NCI-H748 (cell line): Measurements from ENCODE around the gene ARID5A.
"Not testable (repeated sequence)": the region's sequence is repeated elsewhere in the genome, so short reads cannot be mapped to it uniquely, and the experiment has no call there.

Experiments
- DNase-seq: peaks from one replicate; lab custom pipeline; 2025; ENCODE audit not compliant: unreplicated experiment; lab: John Stamatoyannopoulos, UW

Gene ARID5A

GRCh38 chr2:96554293-96555145 is 18.0 kb downstream of the ARID5A start:
- peak; percentile 43 for DNase-seq

GRCh38 chr2:96555146-96555610 is 18.6 kb downstream of the ARID5A start:
- no peak for DNase-seq

- DNase-seq, result no peak
Measured at GRCh38 chr2:96556441-96557330, 20.1 kb downstream of the ARID5A start.

- not testable (repeated sequence) for DNase-seq
Measured at GRCh38 chr2:96557421-96557820, 20.9 kb downstream of the ARID5A start.

- DNase-seq, result no peak
Measured at GRCh38 chr2:96558061-96558460, 21.5 kb downstream of the ARID5A start.

- DNase-seq, result no peak
Measured at GRCh38 chr2:96558485-96558884, 21.9 kb downstream of the ARID5A start.

GRCh38 chr2:96564026-96564425 is 27.5 kb downstream of the ARID5A start:
- DNase-seq, result no peak

- no peak for DNase-seq
Measured at GRCh38 chr2:96564563-96564962, 28.0 kb downstream of the ARID5A start.

- no peak for DNase-seq
Measured at GRCh38 chr2:96565111-96565510, 28.6 kb downstream of the ARID5A start.

GRCh38 chr2:96568094-96568493 is 31.5 kb downstream of the ARID5A start:
- DNase-seq, result no peak

- no peak for DNase-seq
Measured at GRCh38 chr2:96574364-96574763, 37.8 kb downstream of the ARID5A start.

GRCh38 chr2:96575785-96576456 is 39.4 kb downstream of the ARID5A start:
- no peak for DNase-seq

- no peak for DNase-seq
Measured at GRCh38 chr2:96577501-96577900, 40.9 kb downstream of the ARID5A start.

GRCh38 chr2:96578731-96579130 is 42.2 kb downstream of the ARID5A start:
- no peak for DNase-seq

- no peak for DNase-seq
Measured at GRCh38 chr2:96579422-96579821, 42.9 kb downstream of the ARID5A start.

- DNase-seq, result no peak
Measured at GRCh38 chr2:96580771-96581170, 44.2 kb downstream of the ARID5A start.

- DNase-seq, result no peak
Measured at GRCh38 chr2:96584017-96584416, 47.5 kb downstream of the ARID5A start.

- no peak for DNase-seq
Measured at GRCh38 chr2:96587843-96588242, 51.3 kb downstream of the ARID5A start.

GRCh38 chr2:96591054-96591453 is 54.5 kb downstream of the ARID5A start:
- DNase-seq, result no peak

- DNase-seq, result no peak
Measured at GRCh38 chr2:96591494-96591893, 54.9 kb downstream of the ARID5A start.

- DNase-seq, result no peak
Measured at GRCh38 chr2:96594282-96594681, 57.7 kb downstream of the ARID5A start.
